ENCODE results near the gene SORBS2. TPM values are rescaled to one million over a fixed set of nuclear protein-coding genes. Genes with fewer than 3 reads are reported as not detected.

SORBS2 gene
- total RNA-seq, 4 donors from 2014 or later: 45.3 to 135 (median 76.2) TPM

GRCh38 chr4:185666156-185666555 lies 145.8 kb downstream of the SORBS2 start:
- Histone ChIP-seq H3K4me1 (peaks cover 0 to 3% (median 0%) of the 10 kb centered on the region in 4 donors), H3K27me3 (no peaks in the 10 kb centered on the region), H3K27ac (no peak overlapping the region), H3K4me3 (no peak overlapping the region), H3K36me3 (peaks cover 0 to 17% (median 0%) of the 10 kb centered on the region in 3 donors), H3K9me3 (no peaks in the 10 kb centered on the region)
- TF ChIP-seq POLR2A (IDR thresholded peaks at IDR 0.05) (no peak), EP300 (IDR thresholded peaks at IDR 0.05) (no peak), CTCF (IDR thresholded peaks at IDR 0.05) (no peak)
- 82 to 87% methylated on average over 6 of the region's 6 CpGs for WGBS, 2 donors
- no peak for DNase-seq (ENCODE audit: low spot score in 2 of 2)

- H3K4me1 ChIP-seq: no peaks in the 10 kb centered on the region
- TF ChIP-seq EP300 (IDR thresholded peaks at IDR 0.05) (no peak), CTCF (IDR thresholded peaks at IDR 0.05) (no peak), POLR2A (IDR thresholded peaks at IDR 0.05) (no peak)
- H3K36me3 ChIP-seq: peaks cover 0 to 17% (median 0%) of the 10 kb centered on the region in 3 donors
- no peak overlapping the region for H3K4me3 ChIP-seq
- 82 to 88% methylated on average over 11 of the region's 11 CpGs for WGBS, 2 donors
- no peaks in the 10 kb centered on the region for H3K9me3 ChIP-seq
- no peak for DNase-seq (ENCODE audit: low spot score in 2 of 2)
- no peaks in the 10 kb centered on the region for H3K27me3 ChIP-seq
- H3K27ac ChIP-seq: no peak overlapping the region
These were observed 146.3 kb downstream of the SORBS2 start for GRCh38 chr4:185665655-185666054.

- H3K36me3 ChIP-seq: peaks cover 0 to 17% (median 0%) of the 10 kb centered on the region in 3 donors
- no peaks in the 10 kb centered on the region for H3K4me1 ChIP-seq
- no peak overlapping the region for H3K27ac ChIP-seq
- H3K27me3 ChIP-seq: no peaks in the 10 kb centered on the region
- no peak for DNase-seq (ENCODE audit: low spot score in 2 of 2)
- TF ChIP-seq POLR2A (IDR thresholded peaks at IDR 0.05): no peak
- TF ChIP-seq CTCF (IDR thresholded peaks at IDR 0.05): no peak
- TF ChIP-seq EP300 (IDR thresholded peaks at IDR 0.05): no peak
- WGBS, 2 donors: 88 to 97% methylated on average over 4 of the region's 4 CpGs
- H3K4me3 ChIP-seq: no peak overlapping the region
- no peaks in the 10 kb centered on the region for H3K9me3 ChIP-seq
These were observed 147.5 kb downstream of the SORBS2 start for GRCh38 chr4:185664481-185664880.

GRCh38 chr4:185662030-185662778 lies 149.8 kb downstream of the SORBS2 start:
- Histone ChIP-seq H3K9me3 (no peaks in the 10 kb centered on the region), H3K27me3 (no peaks in the 10 kb centered on the region), H3K36me3 (peaks cover 0 to 17% (median 0%) of the 10 kb centered on the region in 3 donors), H3K4me3 (no peak overlapping the region), H3K27ac (no peak overlapping the region), H3K4me1 (peaks cover 0 to 7% (median 0%) of the 10 kb centered on the region in 4 donors)
- TF ChIP-seq EP300 (IDR thresholded peaks at IDR 0.05) (no peak), POLR2A (IDR thresholded peaks at IDR 0.05) (no peak), CTCF (IDR thresholded peaks at IDR 0.05) (no peak)
- WGBS, 2 donors: 91 to 92% methylated on average over 15 of the region's 15 CpGs
- no peak for DNase-seq (ENCODE audit: low spot score in 2 of 2)

- TF ChIP-seq POLR2A (IDR thresholded peaks at IDR 0.05) (no peak), EP300 (IDR thresholded peaks at IDR 0.05) (no peak), CTCF (IDR thresholded peaks at IDR 0.05) (no peak)
- H3K27ac ChIP-seq: peak overlapping the region in 1 of 4 donors; percentile 5
- peaks cover 0 to 9% (median 0%) of the 10 kb centered on the region in 3 donors for H3K36me3 ChIP-seq
- H3K4me3 ChIP-seq: no peak overlapping the region
- WGBS, 2 donors: 51 to 57% methylated on average over 5 of the region's 5 CpGs
- H3K9me3 ChIP-seq: no peaks in the 10 kb centered on the region
- H3K27me3 ChIP-seq: no peaks in the 10 kb centered on the region
- H3K4me1 ChIP-seq: peaks cover 0 to 9% (median 0%) of the 10 kb centered on the region in 4 donors
- DNase-seq (ENCODE audit: low spot score in 2 of 2): no peak
These were observed 151.7 kb downstream of the SORBS2 start for GRCh38 chr4:185660340-185660739.

Data from tibial nerve (tissue), 4 donors.